Mucosa of descending colon (tissue), 3 donors: ENCODE measurements around the gene DYNC1H1. TPM values are rescaled to one million over a fixed set of nuclear protein-coding genes. Genes with fewer than 3 reads are reported as not detected.
A peak's percentile ranks its signal among the peaks of the same experiment; 100 is the strongest.

ENCODE experiments used
- ATAC-seq: fragments of 200-7000 bp; cut with Tn5 transposase; one replicate; pipeline ENCODE4 v1.9.1; 2020; ENCODE audit warnings: mild to moderate bottlenecking, moderate library complexity
- DNase-seq, 3 donors: peaks; one replicate each; pipeline ENCODE4 v3.0.0-alpha.2; 2020
- H3K36me3 ChIP-seq: fragments of 200-600 bp; one replicate; pipeline ENCODE4 v1.8.0; 2021; ENCODE audit warnings: low read depth, mild to moderate bottlenecking
- H3K4me1 ChIP-seq: fragments of 200-600 bp; one replicate; pipeline ENCODE4 v1.8.0; 2021; ENCODE audit warnings: low read depth, mild to moderate bottlenecking
- H3K4me3 ChIP-seq: fragments of 200-600 bp; one replicate; pipeline ENCODE4 v1.8.0; 2021; ENCODE audit warnings: mild to moderate bottlenecking
- H3K9me3 ChIP-seq: fragments of 200-600 bp; one replicate; pipeline ENCODE4 v1.8.0; 2021; ENCODE audit warnings: mild to moderate bottlenecking
- CTCF ChIP-seq: fragments of 200-600 bp; IDR thresholded peaks from one replicate; pipeline ENCODE4 v1.8.0; 2022; ENCODE audit warnings: antibody characterized with exemption, mild to moderate bottlenecking
- intact Hi-C, 2 donors: fragments of 100-400 bp; cut with DNase I in 1 of 2; cut with micrococcal nuclease in 1 of 2; formaldehyde crosslinking; loops; one replicate each; pipeline versions ENCODE4 v1.11.0 to v1.11.1; 2022; cut with DNase I, micrococcal nuclease
- total RNA-seq, 3 donors: library from RNA; stranded (reverse); fragmentation: NEBNext Ultra II Directional in 2 of 3; extraction: Animal tissue kit (Norgen Biotek cat#: 25700) in 2 of 3; gene quantifications; one replicate each; pipeline versions ENCODE4 v1.2.1 to v1.2.4, GENCODE V29; 2021 to 2023
- donor health status: DM: no; HTN: no; CAD: no; lungs with moderate emphysema.
- donor health status: DM: no; HTN: no; CAD: no.
- donor health status: DM: no; HTN: yes; CAD: no.

DYNC1H1 gene
- total RNA-seq, 3 donors from 2014 or later: 403 to 547 (median 409) TPM

DNA sequence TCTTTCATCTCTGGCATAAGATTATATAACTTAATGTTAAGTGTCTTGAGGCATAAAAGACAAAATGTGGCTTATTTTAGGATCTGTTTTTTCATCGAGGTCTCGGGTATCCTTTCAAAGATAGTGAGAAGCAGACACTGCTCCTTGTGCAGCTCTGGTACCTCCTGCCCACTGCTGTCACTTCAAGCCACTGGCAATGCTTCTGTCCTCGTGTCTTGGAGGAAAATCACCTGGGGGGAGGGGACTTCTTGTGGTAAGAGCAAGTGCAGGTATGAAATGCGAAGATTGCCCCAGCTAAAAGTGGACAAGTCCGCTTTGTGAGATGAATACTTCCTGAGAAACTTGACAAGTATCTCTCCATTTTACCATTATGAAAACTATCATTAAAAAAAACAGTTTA, 37.8 kb upstream of the DYNC1H1 start:
- H3K4me3 ChIP-seq: no peak overlapping the region
- H3K36me3 ChIP-seq: no peaks in the 10 kb centered on the region
- intact Hi-C loops: no loop called here
- ATAC-seq (no peak), DNase-seq (no peak)
- no peak for TF ChIP-seq CTCF
- H3K4me1 ChIP-seq: no peaks in the 10 kb centered on the region
- no peaks in the 10 kb centered on the region for H3K9me3 ChIP-seq

DNA sequence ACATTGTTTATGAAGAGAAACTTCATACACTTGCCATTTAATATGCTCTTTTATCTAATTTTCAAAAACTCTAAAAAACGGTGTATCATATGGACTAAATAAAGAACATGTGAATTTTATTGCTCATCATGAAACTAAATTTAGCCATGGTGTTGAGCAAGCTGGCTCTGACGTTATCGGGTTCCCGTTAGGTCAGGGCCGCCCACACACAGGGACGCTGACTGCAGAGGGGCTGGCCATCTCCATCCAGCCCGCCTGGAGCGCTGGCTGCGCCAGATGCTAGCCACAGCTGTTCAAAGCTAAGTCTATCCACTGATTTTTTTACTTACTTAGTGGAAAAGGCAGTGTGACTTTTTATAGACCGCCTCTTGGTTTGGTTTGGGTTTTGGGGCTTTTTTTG, 36.5 kb upstream of the DYNC1H1 start:
- DNase-seq (peak; percentile 70 to 80 (median 71)), ATAC-seq (peak; percentile 83)
- no peaks in the 10 kb centered on the region for H3K36me3 ChIP-seq
- no peaks in the 10 kb centered on the region for H3K4me1 ChIP-seq
- no peak for TF ChIP-seq CTCF
- H3K9me3 ChIP-seq: no peaks in the 10 kb centered on the region
- no peak overlapping the region for H3K4me3 ChIP-seq
- intact Hi-C loops: no loop called here

- no peak for TF ChIP-seq CTCF
- ATAC-seq: no peak
Observed at GRCh38 chr14:101928415-101928841, 35.9 kb upstream of the DYNC1H1 start.

DNA sequence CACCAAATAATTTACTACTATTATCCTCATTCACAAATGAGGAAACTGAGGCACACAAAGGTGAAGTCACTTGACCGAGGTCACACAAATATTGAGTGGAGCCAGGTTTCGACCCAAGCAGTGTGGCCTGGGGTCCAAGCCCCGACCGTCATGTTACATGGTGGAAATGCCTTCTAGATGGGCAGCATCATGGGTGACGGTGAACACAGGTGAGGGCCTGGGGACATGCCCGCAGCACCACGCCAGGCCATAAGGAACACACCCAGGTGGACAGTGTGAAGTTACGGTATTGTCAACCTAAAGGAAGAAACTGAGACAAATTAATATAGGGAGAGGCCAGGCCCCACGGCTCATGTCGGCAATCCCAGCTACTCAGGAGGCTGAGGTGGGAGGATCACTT, 35.3 kb upstream of the DYNC1H1 start:
- H3K36me3 ChIP-seq: no peaks in the 10 kb centered on the region
- no peaks in the 10 kb centered on the region for H3K9me3 ChIP-seq
- H3K4me1 ChIP-seq: no peaks in the 10 kb centered on the region
- no peak for ATAC-seq
- intact Hi-C loops: no loop called here
- DNase-seq: no peak
- H3K4me3 ChIP-seq: no peak overlapping the region
- TF ChIP-seq CTCF: no peak

More at GRCh38 chr14:101928415-101928841, 35.9 kb upstream of the DYNC1H1 start:
- Histone ChIP-seq H3K36me3 (no peaks in the 10 kb centered on the region), H3K4me1 (no peaks in the 10 kb centered on the region), H3K9me3 (no peaks in the 10 kb centered on the region), H3K4me3 (no peak overlapping the region)
- intact Hi-C loops: no loop called here
- DNase-seq: no peak

GRCh38 chr14:101929946-101930345, 34.4 kb upstream of the DYNC1H1 start:
- no peaks in the 10 kb centered on the region for H3K9me3 ChIP-seq
- ATAC-seq (no peak), DNase-seq (no peak)
- intact Hi-C loops: no loop called here
- no peaks in the 10 kb centered on the region for H3K4me1 ChIP-seq
- H3K4me3 ChIP-seq: no peak overlapping the region
- TF ChIP-seq CTCF: no peak
- H3K36me3 ChIP-seq: no peaks in the 10 kb centered on the region

DNA sequence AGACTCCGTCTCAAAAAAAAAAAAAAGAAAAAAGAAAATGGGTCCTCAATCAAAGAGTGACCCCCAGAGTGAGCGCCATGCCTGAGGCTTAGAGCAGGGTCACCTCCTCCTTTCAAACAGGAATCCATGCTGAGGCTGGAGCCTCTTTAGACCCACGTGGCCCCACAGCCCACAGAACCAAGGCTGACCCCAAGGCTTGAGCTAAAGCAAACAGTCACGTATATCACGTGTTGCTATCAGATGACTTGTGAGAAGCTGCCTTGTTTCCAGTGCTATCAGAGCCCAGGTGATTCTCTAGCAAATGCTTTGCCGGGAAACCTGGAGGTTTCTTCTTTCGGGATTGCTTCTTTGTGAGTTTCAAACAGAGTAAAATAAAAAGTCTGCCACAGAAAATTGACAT, 31.7 kb upstream of the DYNC1H1 start:
- ATAC-seq (no peak), DNase-seq (no peak)
- H3K4me3 ChIP-seq: no peak overlapping the region
- no peaks in the 10 kb centered on the region for H3K36me3 ChIP-seq
- no peaks in the 10 kb centered on the region for H3K4me1 ChIP-seq
- intact Hi-C loops: no loop called here
- no peaks in the 10 kb centered on the region for H3K9me3 ChIP-seq
- no peak for TF ChIP-seq CTCF
